Activated B cell treated with CpG ODN at 0.5 μM for 24 hours (primary cell): ENCODE measurements around the gene ST7L. TPM values are rescaled to one million over a fixed set of nuclear protein-coding genes. Genes with fewer than 3 reads are reported as not detected.
"Not testable (repeated sequence)": the region's sequence is repeated elsewhere in the genome, so short reads cannot be mapped to it uniquely, and the experiment has no call there.

Source experiments
- ATAC-seq: fragments of 200-7000 bp; cut with Tn5 transposase; one replicate; pipeline ENCODE4 v1.10.0; 2021; ENCODE audit warnings: low read depth, mild to moderate bottlenecking, moderate library complexity
- CTCF ChIA-PET: fragments of 350-600 bp; sonication (Branson Sonifier 250); formaldehyde crosslinking; loops from one replicate; lab custom pipeline; 2021; ENCODE audit warnings: antibody characterized with exemption; lab: Charles Lee
- POLR2A ChIA-PET: fragments of 350-600 bp; sonication (Branson Sonifier 250); formaldehyde crosslinking; loops from one replicate; lab custom pipeline; 2021; ENCODE audit warnings: antibody characterized with exemption; lab: Charles Lee
- DNase-seq: peaks from one replicate; pipeline ENCODE4 v3.0.0; 2022
- H3K27ac Mint-ChIP-seq: one replicate; pipeline ENCODE4 v1.8.0; 2020; ENCODE audit warnings: mixed read lengths
- H3K27me3 Mint-ChIP-seq: one replicate; pipeline ENCODE4 v1.8.0; 2021; ENCODE audit warnings: mixed read lengths
- H3K36me3 Mint-ChIP-seq: one replicate; pipeline ENCODE4 v1.8.0; 2021; ENCODE audit warnings: low read depth, mixed read lengths
- H3K4me1 Mint-ChIP-seq: one replicate; pipeline ENCODE4 v1.8.0; 2021; ENCODE audit warnings: mixed read lengths
- H3K4me3 Mint-ChIP-seq: one replicate; pipeline ENCODE4 v1.8.0; 2020; ENCODE audit warnings: mild to moderate bottlenecking, mixed read lengths
- H3K9me3 Mint-ChIP-seq: one replicate; pipeline ENCODE4 v1.8.0; 2020; ENCODE audit warnings: mixed read lengths
- CTCF ChIP-seq: fragments of 200-600 bp; IDR thresholded peaks from one replicate; pipeline ENCODE4 v1.8.0; 2022; ENCODE audit warnings: antibody characterized with exemption, mild to moderate bottlenecking
- intact Hi-C: fragments of 100-400 bp; cut with micrococcal nuclease; formaldehyde crosslinking; loops from one replicate; pipeline ENCODE4 v1.15.1; 2024
- total RNA-seq: library from RNA; stranded (reverse); gene quantifications from 2 replicates; pipeline ENCODE4 v1.2.3, GENCODE V29; 2022

Gene ST7L
- total RNA-seq, 1 donor from 2014 or later = 13.8 TPM

DNA sequence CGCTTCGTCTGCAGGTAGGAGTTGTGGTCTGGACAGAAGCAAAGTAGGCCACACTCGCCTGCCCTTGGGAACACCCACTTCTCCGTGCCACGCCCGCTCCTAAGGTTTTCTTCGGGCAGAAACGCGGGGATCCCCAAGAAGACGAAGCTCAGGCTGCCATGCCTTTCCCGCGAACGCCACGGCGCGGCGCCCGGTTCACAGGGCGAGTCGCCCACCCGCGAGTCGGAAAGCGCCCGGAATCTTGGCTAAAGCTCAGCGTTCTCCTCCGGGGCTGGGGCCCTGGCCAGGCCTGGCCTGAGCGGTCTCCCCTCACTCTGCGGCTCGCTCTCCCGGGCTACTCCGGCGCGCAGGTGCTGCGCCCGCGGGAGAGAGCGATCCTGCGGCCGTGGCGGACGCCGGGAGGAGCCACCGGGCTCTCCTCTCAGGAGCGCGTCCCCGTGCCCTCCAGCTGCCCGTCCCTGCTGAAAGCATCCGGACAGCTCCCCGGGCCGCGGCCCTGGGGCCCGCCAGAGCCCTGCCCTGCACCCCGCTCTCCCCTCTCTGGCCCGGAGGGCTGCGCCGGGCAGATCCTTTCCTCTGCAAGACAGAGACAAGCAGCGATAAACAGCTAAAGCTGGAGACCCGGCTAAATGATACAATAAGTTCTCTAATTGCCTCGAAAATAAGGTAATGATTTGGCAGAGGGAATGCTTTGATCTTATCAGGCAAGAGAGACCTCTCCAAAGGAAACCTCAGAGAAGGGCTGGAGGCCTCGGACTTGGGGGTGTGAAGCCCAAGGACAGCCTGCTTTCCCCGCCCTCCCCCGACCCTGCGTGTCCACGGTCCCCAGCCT is 116.9 kb downstream of the ST7L start:
- ATAC-seq (peak; percentile 69), DNase-seq (peak; percentile 51)
- Mint-ChIP-seq H3K4me1 (peaks cover 34% of the 10 kb centered on the region), H3K9me3 (no peaks in the 10 kb centered on the region), H3K27ac (no peak overlapping the region), H3K27me3 (peaks cover 51% of the 10 kb centered on the region), H3K4me3 (peak overlapping the region; percentile 70), H3K36me3 (no peaks in the 10 kb centered on the region)
- TF ChIP-seq CTCF = no peak
- intact Hi-C loops = loop anchor here (1.0 to 10.0 kb wide), 5 partner anchors 36 to 205 kb away; partner anchors contain the start of genes MOV10 and RHOC
- POLR2A ChIA-PET = interaction anchor here (1.0 to 1.5 kb wide), 5 partner anchors 36 to 206 kb away, joined by 3 to 9 read pairs (median 3); no protein-coding TSS in a partner anchor
- CTCF ChIA-PET = interaction anchor here (0.6 to 5.2 kb wide), 19 partner anchors 10 to 213 kb away, joined by 3 to 50 read pairs (median 5); partner anchors contain the start of genes CTTNBP2NL, PPM1J and RHOC

DNA sequence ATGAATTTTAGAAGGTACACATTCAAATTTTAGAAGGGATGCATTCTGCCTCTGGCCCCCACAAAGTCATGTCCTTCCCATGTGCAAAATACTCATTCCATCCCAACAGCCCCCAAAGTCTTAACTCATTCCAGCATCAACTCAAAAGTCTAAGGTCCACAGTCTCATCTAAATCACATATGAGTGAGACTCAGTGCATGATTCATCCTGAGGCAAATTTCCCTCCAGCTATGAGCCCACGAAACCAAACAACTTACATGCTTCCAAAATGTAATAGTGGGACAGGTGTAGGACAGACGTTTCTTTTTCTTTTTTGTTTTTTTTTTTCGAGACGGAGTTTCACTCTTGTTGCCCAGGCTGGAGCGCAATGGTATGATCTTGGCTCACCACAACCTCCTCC is 122.7 kb downstream of the ST7L start:
- Mint-ChIP-seq H3K36me3 (no peaks in the 10 kb centered on the region), H3K27ac (no peak overlapping the region), H3K4me3 (no peak overlapping the region), H3K27me3 (peaks cover 39% of the 10 kb centered on the region), H3K4me1 (no peaks in the 10 kb centered on the region), H3K9me3 (no peaks in the 10 kb centered on the region)
- POLR2A ChIA-PET = no interaction called here
- TF ChIP-seq CTCF = no peak
- ATAC-seq (no peak), DNase-seq (no peak)
- CTCF ChIA-PET = no interaction called here
- intact Hi-C loops = no loop called here

GRCh38 chr1:112493351-112493750 is 125.6 kb downstream of the ST7L start:
- CTCF ChIA-PET = interaction anchor here (1.2 kb wide), 1 partner anchor 215 kb away, joined by 3 read pairs; no protein-coding TSS in a partner anchor
- Mint-ChIP-seq H3K4me1 (no peaks in the 10 kb centered on the region), H3K4me3 (no peak overlapping the region), H3K27ac (no peak overlapping the region), H3K36me3 (no peaks in the 10 kb centered on the region), H3K9me3 (no peaks in the 10 kb centered on the region), H3K27me3 (peaks cover 26% of the 10 kb centered on the region)
- POLR2A ChIA-PET = no interaction called here
- ATAC-seq = no peak
- no peak for DNase-seq
- no peak for TF ChIP-seq CTCF
- intact Hi-C loops = no loop called here

- peaks cover 19% of the 10 kb centered on the region for H3K27me3 Mint-ChIP-seq
- H3K27ac Mint-ChIP-seq = no peak overlapping the region
- POLR2A ChIA-PET = no interaction called here
- no peak overlapping the region for H3K4me3 Mint-ChIP-seq
- intact Hi-C loops = no loop called here
- no peaks in the 10 kb centered on the region for H3K36me3 Mint-ChIP-seq
- no peak for DNase-seq
- no peaks in the 10 kb centered on the region for H3K9me3 Mint-ChIP-seq
- no peak for ATAC-seq
- H3K4me1 Mint-ChIP-seq = no peaks in the 10 kb centered on the region
- TF ChIP-seq CTCF = no peak
- CTCF ChIA-PET = no interaction called here
These were observed 126.9 kb downstream of the ST7L start for GRCh38 chr1:112492076-112492475.

DNA sequence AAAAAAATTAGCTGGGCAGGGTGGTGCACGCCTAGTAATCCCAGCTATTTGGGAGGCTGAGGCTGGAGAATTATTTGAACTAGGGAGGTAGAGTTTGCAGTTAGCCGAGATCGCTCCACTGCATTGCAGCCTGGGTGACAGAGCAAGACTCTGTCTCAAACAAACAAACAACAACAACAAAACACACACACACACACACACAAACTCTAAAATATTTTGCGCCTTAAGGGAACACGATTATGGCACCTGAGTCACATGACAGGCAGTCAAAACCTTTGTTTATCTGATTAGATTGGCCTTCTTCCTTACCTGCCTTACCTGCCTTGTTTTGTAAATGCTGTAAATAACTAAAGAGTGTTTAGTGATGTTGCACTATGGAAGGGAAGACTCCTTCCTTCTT is 130.8 kb downstream of the ST7L start:
- no peak for ATAC-seq
- CTCF ChIA-PET = no interaction called here
- H3K27ac Mint-ChIP-seq = no peak overlapping the region
- POLR2A ChIA-PET = no interaction called here
- no peaks in the 10 kb centered on the region for H3K4me1 Mint-ChIP-seq
- intact Hi-C loops = no loop called here
- no peak overlapping the region for H3K4me3 Mint-ChIP-seq
- no peak for TF ChIP-seq CTCF
- H3K36me3 Mint-ChIP-seq = no peaks in the 10 kb centered on the region
- peaks cover 9% of the 10 kb centered on the region for H3K27me3 Mint-ChIP-seq
- no peak for DNase-seq
- no peaks in the 10 kb centered on the region for H3K9me3 Mint-ChIP-seq

GRCh38 chr1:112487686-112488085 is 131.3 kb downstream of the ST7L start:
- CTCF ChIA-PET, H3K4me3 Mint-ChIP-seq: not testable (repeated sequence)

GRCh38 chr1:112486063-112486462 is 132.9 kb downstream of the ST7L start:
- H3K4me1 Mint-ChIP-seq, H3K9me3 Mint-ChIP-seq, H3K36me3 Mint-ChIP-seq, POLR2A ChIA-PET, ATAC-seq, intact Hi-C loops, H3K27ac Mint-ChIP-seq, H3K27me3 Mint-ChIP-seq, CTCF ChIA-PET, H3K4me3 Mint-ChIP-seq, DNase-seq: not testable (repeated sequence)

More at GRCh38 chr1:112487686-112488085, 131.3 kb downstream of the ST7L start:
- H3K4me1 Mint-ChIP-seq, H3K27ac Mint-ChIP-seq, H3K9me3 Mint-ChIP-seq, H3K36me3 Mint-ChIP-seq, ATAC-seq, H3K27me3 Mint-ChIP-seq, DNase-seq, intact Hi-C loops: not testable (repeated sequence)
- POLR2A ChIA-PET = interaction anchor here (0.7 kb wide), 1 partner anchor 107 kb away, joined by 8 read pairs; no protein-coding TSS in a partner anchor
